HG03175 (cell line): ENCODE measurements around the gene ZNFX1.
"Not testable (repeated sequence)": the region's sequence is repeated elsewhere in the genome, so short reads cannot be mapped to it uniquely, and the experiment has no call there.

ENCODE experiments used
- ATAC-seq: cut with Tn5 transposase; IDR thresholded peaks from one replicate; pipeline ENCODE4 v1.9.1; 2021; ENCODE audit warnings: mild to moderate bottlenecking, moderate library complexity; ENCODE audit not compliant: unreplicated experiment

ZNFX1 gene

GRCh38 chr20:49216991-49217578 lies 60.8 kb downstream of the ZNFX1 start:
- no peak for ATAC-seq

- ATAC-seq, result no peak
Measured at GRCh38 chr20:49215232-49215631, 62.6 kb downstream of the ZNFX1 start.

GRCh38 chr20:49214571-49214970 lies 63.3 kb downstream of the ZNFX1 start:
- ATAC-seq, result no peak

- no peak for ATAC-seq
Measured at GRCh38 chr20:49210757-49211110, 67.1 kb downstream of the ZNFX1 start.

- ATAC-seq, result no peak
Measured at GRCh38 chr20:49210101-49210756, 67.6 kb downstream of the ZNFX1 start.

- ATAC-seq, result no peak
Measured at GRCh38 chr20:49207076-49207475, 70.8 kb downstream of the ZNFX1 start.

- no peak for ATAC-seq
Measured at GRCh38 chr20:49203746-49204145, 74.1 kb downstream of the ZNFX1 start.

- no peak for ATAC-seq
Measured at GRCh38 chr20:49203011-49203410, 74.8 kb downstream of the ZNFX1 start.

GRCh38 chr20:49199729-49200293 lies 78.0 kb downstream of the ZNFX1 start:
- ATAC-seq, result no peak

- not testable (repeated sequence) for ATAC-seq
Measured at GRCh38 chr20:49192944-49193518, 84.8 kb downstream of the ZNFX1 start.
